ENCODE results near the gene SERPINB1.

DNA sequence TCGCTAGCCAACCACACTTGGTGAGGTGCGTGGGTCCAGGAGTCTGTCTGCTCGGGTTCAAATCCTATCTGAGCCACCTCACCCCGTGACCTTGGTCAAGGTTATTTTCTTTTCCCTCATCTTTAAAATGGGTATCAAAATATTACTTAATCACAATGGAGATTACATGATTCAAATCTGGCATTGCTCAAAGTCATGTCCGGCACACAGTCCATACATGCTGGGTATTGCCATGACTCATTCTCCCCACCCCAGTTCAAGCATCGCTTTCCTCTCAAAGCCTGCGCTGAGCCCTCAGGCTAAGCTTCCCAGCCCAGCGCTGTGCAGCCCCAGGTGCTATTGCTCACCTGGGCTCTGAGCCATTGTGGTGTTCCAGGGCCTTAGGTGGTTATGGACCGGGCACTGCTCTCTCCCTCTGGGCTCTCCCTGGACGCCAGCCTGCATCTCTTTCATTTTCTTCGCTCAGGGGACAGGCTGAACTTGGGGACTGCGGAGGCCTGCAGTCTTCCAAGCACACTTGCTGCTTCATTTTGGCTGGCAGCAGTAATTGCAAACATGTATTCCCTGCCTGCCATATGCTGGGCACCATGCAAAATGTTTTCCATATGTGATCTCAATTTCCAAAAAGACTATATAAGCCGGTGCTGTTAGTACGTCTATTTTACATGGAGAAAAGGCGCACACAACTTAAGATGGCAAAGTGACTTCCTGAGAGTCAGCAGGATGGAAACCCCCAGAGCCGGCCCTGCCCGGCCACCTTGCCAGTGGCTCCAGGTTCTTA, 49.1 kb downstream of the SERPINB1 start:
- no peak for TF ChIP-seq POLR2A (IDR thresholded peaks at IDR 0.05)
- TF ChIP-seq CTCF (IDR thresholded peaks at IDR 0.05) = no peak

Data from esophagus squamous epithelium (tissue), 4 donors.